ENCODE results near the gene NEK8. TPM values are rescaled to one million over a fixed set of nuclear protein-coding genes. Genes with fewer than 3 reads are reported as not detected.
A peak's percentile ranks its signal among the peaks of the same experiment; 100 is the strongest.

Gene NEK8
- total and polyA plus RNA-seq, 2 of the 8 experiments (the other 6 are each of a cell fraction or from before 2014, with no cell fraction given), result 14.9 to 23.3 TPM

GRCh38 chr17:28737316-28737715, 8.7 kb downstream of the NEK8 start:
- Histone ChIP-seq H3K79me2 (ENCODE audit: control insufficient read depth in 1 of 2, insufficient read depth in 2 of 2, low read length in 2 of 2) (no peaks in the 10 kb centered on the region), H4K91ac (replicated peaks; ENCODE audit: insufficient read length, low read length) (no peak overlapping the region), H3K36me3 (ENCODE audit: control insufficient read depth in 2 of 4, insufficient read depth in 4 of 4, low read length in 3 of 4) (peaks cover 9 to 17% (median 13%) of the 10 kb centered on the region in 4 experiments; a peak in 7 of 8 replicates), H4K20me1 (replicated peaks in 1 of 2; ENCODE audit: control insufficient read depth in 1 of 2, insufficient read depth in 2 of 2, low read length in 2 of 2) (peaks cover 0 to 5% of the 10 kb centered on the region in 2 experiments), H3K4me2 (ENCODE audit: insufficient read depth in 1 of 2, low read depth in 2 of 2, low read length in 2 of 2) (no peak overlapping the region), H3K9me3 (ENCODE audit: insufficient read depth in 2 of 2, low read depth in 1 of 2, low read length in 1 of 2) (no peaks in the 10 kb centered on the region), H3K23me2 (ENCODE audit: low read depth, low read length) (no peaks in the 10 kb centered on the region), H3K9ac (replicated peaks in 1 of 4; ENCODE audit: extremely low read depth in 1 of 4, low read depth in 3 of 4, low read length in 3 of 4) (no peak overlapping the region), H2BK120ac (replicated peaks; ENCODE audit: low read depth, low read length) (no peak overlapping the region), H3K18ac (ENCODE audit: extremely low read depth, low read length) (no peak overlapping the region), H2BK12ac (ENCODE audit: low read depth, low read length) (no peak overlapping the region), H3K56ac (replicated peaks; ENCODE audit: insufficient read length, low read depth, low read length) (no peak overlapping the region), H2BK20ac (ENCODE audit: low read length) (no peak overlapping the region), H2BK5ac (ENCODE audit: low read depth, low read length) (no peak overlapping the region), H3K23ac (ENCODE audit: insufficient read length) (no peak overlapping the region), H3K4me1 (replicated peaks in 1 of 4; ENCODE audit: control insufficient read depth in 3 of 4, insufficient read depth in 4 of 4, low read length in 3 of 4) (no peaks in the 10 kb centered on the region; a peak in 1 of 7 replicates), H2BK15ac (ENCODE audit: low read length) (no peak overlapping the region), H3K4ac (replicated peaks; ENCODE audit: insufficient read length, low read depth, low read length) (no peak overlapping the region), H3K27ac (ENCODE audit: low read depth, low read length) (no peak overlapping the region), H3K27me3 (replicated peaks in 1 of 4; ENCODE audit: control insufficient read depth in 3 of 4, extremely low read depth in 1 of 4, insufficient read depth in 3 of 4, low read length in 3 of 4) (no peaks in the 10 kb centered on the region), H4K8ac (ENCODE audit: extremely low read depth, insufficient read depth, low read length) (peak overlapping the region; percentile 41; the same call in 1 of the 2 replicates), H3K14ac (ENCODE audit: insufficient read length) (no peak overlapping the region), H2AFZ (ENCODE audit: low read length) (no peak overlapping the region), H4K5ac (ENCODE audit: insufficient read length, low read depth, low read length) (no peak overlapping the region), H3K79me1 (ENCODE audit: low read depth, low read length) (peaks cover 2% of the 10 kb centered on the region; the same call in 1 of the 2 replicates), H2AK5ac (ENCODE audit: low read depth, low read length) (no peak overlapping the region), H3K4me3 (ENCODE audit: extremely low read depth in 1 of 4, insufficient read depth in 2 of 4, low read depth in 3 of 4, low read length in 4 of 4) (no peak overlapping the region)
- FAIRE-seq, result no peak
- TF ChIP-seq KDM1A (IDR thresholded peaks at IDR 0.05; ENCODE audit: borderline replicate concordance, low read length) (no peak), CEBPB (IDR thresholded peaks at IDR 0.05; ENCODE audit: low read depth, low read length) (no peak), YY1 (IDR thresholded peaks at IDR 0.05; ENCODE audit: low read depth, low read length) (no peak), RXRA (IDR thresholded peaks at IDR 0.05; ENCODE audit: insufficient read depth, low read depth, low read length) (no peak), RFX5 (IDR thresholded peaks at IDR 0.05; ENCODE audit: borderline replicate concordance, low read depth, low read length) (no peak), POU5F1 (IDR thresholded peaks at IDR 0.05; ENCODE audit: low read depth, low read length) (no peak), BRCA1 (IDR thresholded peaks at IDR 0.05; ENCODE audit: low read depth, low read length) (no peak), TCF12 (IDR thresholded peaks at IDR 0.05; ENCODE audit: low read depth, low read length) (no peak), TEAD4 (IDR thresholded peaks at IDR 0.05; ENCODE audit: low read depth, low read length) (no peak), JUN (IDR thresholded peaks at IDR 0.05; ENCODE audit: low read depth, low read length) (no peak), SP2 (IDR thresholded peaks at IDR 0.05; ENCODE audit: low read length) (no peak), TAF1 (IDR thresholded peaks at IDR 0.05; ENCODE audit: low read depth, low read length) (no peak)
- ChIA-PET POLR2A (ENCODE audit: partially characterized antibody) (no interaction called here), CTCF (ENCODE audit: partially characterized antibody) (no interaction called here)
- WGBS, 2 experiments (ENCODE audit: extremely low coverage in 1 of 2, insufficient coverage in 1 of 2, insufficient read length in 1 of 2, insufficient replicate concordance in 2 of 2, low coverage in 1 of 2, low lambda C conversion rate in 2 of 2, missing lambda C conversion rate in 1 of 2), result 89% methylated on average over 12 of the region's 12 CpGs; no CpG with 5 or more reads in 1 of the 2 experiments
- no peak for DNase-seq (ENCODE audit: low read depth in 1 of 2, low spot score in 2 of 2)
